Left colon (tissue), 2 donors: ENCODE results near the gene WAC. TPM values are rescaled to one million over a fixed set of nuclear protein-coding genes. Genes with fewer than 3 reads are reported as not detected.
A peak's percentile ranks its signal among the peaks of the same experiment; 100 is the strongest.
"Not testable (repeated sequence)": the region's sequence is repeated elsewhere in the genome, so short reads cannot be mapped to it uniquely, and the experiment has no call there.

Experiments
- ATAC-seq: fragments of 200-7000 bp; cut with Tn5 transposase; one replicate; pipeline ENCODE4 v1.9.1; 2020; ENCODE audit warnings: mild to moderate bottlenecking, moderate library complexity
- DNase-seq, 2 donors: peaks; one replicate each; pipeline ENCODE4 v3.0.0-alpha.2; 2020
- intact Hi-C, 2 donors: fragments of 100-400 bp; cut with DNase I in 1 of 2; cut with micrococcal nuclease in 1 of 2; formaldehyde crosslinking; loops; one replicate each; pipeline versions ENCODE4 v1.11.2 to v1.14.0; 2022; cut with DNase I, micrococcal nuclease
- total RNA-seq, 2 donors: library from RNA; stranded (reverse); fragmentation: NEBNext Ultra II Directional; extraction: Animal tissue kit (Norgen Biotek cat#: 25700); gene quantifications; one replicate each; pipeline ENCODE4 v1.2.1, GENCODE V29; 2021
- donor health status: DM: no; HTN: no; CAD: no.
- donor health status: DM: yes; HTN: yes; CAD: no.

The WAC gene
- total RNA-seq, 2 donors from 2014 or later: 96.9 to 112 TPM

GRCh38 chr10:28558186-28558585 lies 25.3 kb downstream of the WAC start:
- no peak for ATAC-seq
- intact Hi-C loops: no loop called here
- no peak for DNase-seq

- ATAC-seq: peak; percentile 94
Observed at GRCh38 chr10:28558923-28559508, 26.1 kb downstream of the WAC start.

GRCh38 chr10:28559618-28560017 lies 26.7 kb downstream of the WAC start:
- ATAC-seq (no peak), DNase-seq (no peak)
- intact Hi-C loops: no loop called here

More at GRCh38 chr10:28558923-28559508, 26.1 kb downstream of the WAC start:
- DNase-seq: no peak
- intact Hi-C loops: no loop called here

GRCh38 chr10:28560617-28561016 lies 27.7 kb downstream of the WAC start:
- intact Hi-C loops: no loop called here
- DNase-seq (no peak), ATAC-seq (no peak)

GRCh38 chr10:28561531-28561930 lies 28.6 kb downstream of the WAC start:
- DNase-seq: no peak
- ATAC-seq: no peak
- intact Hi-C loops: no loop called here

GRCh38 chr10:28564905-28565304 lies 32.0 kb downstream of the WAC start:
- no peak for ATAC-seq
- intact Hi-C loops: no loop called here
- no peak for DNase-seq

GRCh38 chr10:28566458-28567015 lies 33.6 kb downstream of the WAC start:
- intact Hi-C loops: no loop called here
- ATAC-seq (no peak), DNase-seq (no peak)

DNA sequence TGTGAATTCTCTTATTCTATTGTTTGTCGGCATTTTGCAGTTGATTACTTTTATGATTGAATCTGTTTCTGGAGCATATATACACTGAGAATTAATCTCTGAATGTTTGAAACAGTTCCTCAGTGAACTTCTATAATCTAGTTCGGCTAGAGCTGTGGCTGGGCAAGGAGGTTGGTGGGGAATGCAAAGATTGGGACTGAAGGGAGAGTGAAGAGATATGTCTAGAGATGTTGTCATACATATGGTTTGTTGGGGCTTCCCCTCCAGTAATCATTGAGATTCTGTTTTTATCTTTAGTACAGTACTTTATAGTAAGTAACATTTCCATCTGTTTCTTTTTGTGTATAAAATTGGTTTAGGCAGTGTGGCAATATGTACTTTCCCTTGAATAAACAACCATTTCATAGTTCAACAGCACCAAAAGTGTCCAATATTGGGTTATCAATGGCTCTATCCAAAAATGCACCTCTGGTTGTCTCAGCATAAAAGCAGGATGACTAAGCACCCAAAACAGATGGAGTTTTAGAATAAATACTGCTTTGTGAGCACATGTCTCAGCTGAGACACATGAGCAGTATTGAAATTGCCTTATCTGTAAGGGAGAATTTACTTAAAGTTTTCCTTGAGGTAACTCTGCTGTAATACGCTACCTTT lies 36.7 kb downstream of the WAC start:
- intact Hi-C loops: no loop called here
- DNase-seq (no peak), ATAC-seq (no peak)

DNA sequence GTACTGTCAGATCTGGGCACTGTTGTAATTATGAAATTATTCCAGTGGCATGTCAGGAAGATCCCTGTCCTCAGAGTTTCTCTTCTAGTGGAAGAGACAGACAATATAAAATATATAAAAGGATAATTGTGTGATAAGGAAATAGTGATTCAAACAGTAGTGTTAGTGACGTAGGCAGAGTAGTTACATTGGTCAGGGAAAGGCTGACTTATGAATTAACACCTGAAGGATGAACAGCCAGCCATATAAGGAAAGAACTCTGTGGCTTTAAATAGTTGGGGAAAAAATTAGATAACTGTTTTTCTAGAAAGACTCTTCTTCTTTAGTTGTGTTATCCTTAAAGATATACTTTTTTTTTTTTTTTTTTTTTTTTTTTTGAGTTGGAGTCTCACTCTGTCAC lies 37.7 kb downstream of the WAC start:
- ATAC-seq: peak; percentile 65
- intact Hi-C loops: no loop called here
- no peak for DNase-seq

DNA sequence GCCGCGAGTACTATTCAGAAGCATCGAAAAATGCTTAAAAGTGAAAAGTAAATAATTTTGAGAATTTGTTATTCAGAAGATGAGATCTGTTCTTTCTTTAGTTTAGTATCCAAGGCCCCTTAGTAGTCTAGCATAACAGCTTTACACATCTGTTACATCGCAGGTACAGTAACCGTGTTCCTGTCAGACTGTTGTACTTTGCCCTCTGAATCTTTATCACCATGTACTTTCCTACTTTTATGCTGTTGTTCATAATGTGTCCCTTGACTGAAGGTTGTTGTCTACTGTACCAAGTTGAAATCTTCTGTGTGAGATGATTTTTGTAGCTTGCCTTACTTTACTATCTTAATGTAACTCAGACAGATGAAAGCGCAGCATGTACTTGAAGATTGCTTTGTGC lies 38.3 kb downstream of the WAC start:
- intact Hi-C loops: no loop called here
- DNase-seq (no peak), ATAC-seq (peak; percentile 74)

DNA sequence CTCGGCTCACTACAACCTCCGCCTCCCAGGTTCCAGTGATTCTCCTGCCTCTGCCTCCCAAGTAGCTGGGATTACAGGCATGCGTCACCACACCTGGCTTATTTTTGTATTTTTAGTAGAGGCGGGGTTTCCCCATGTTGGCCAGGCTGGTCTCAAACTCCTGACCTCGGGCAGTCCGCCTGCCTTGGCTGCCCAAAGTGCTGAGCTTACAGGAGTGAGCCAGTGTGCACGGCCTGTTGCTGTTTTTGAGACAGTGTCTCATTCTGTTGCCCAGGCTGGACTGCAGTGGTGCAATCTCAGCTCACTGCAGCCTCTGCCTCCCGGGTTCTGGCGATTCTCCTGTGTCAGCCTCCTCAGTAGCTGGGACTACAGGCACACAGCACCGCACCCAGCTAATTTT lies 41.3 kb downstream of the WAC start:
- intact Hi-C loops, ATAC-seq, DNase-seq: not testable (repeated sequence)

- intact Hi-C loops: no loop called here
- peak; percentile 91 for ATAC-seq
Observed at GRCh38 chr10:28575852-28576251, 42.9 kb downstream of the WAC start.

DNA sequence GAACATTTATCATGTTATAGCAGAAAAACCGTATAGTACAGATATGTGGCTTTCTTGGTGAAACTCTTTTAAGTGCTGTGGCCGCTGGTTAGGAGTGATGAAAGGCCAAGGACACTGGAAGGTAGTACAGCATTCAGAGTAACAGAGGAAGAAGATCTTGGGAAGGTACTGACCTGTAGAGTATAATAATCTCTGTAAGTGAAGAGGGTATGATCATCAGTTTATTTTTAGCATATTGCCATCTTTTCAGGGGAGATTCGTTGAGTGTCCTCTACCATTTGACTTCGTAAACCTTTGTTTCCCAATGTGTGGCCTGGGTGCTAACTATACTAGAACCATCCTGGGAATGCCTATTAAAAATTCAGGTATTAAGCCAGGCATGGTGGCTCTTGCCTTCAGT lies 44.6 kb downstream of the WAC start:
- intact Hi-C loops: no loop called here
- ATAC-seq (no peak), DNase-seq (no peak)

More at GRCh38 chr10:28575852-28576251, 42.9 kb downstream of the WAC start:
- no peak for DNase-seq

DNA sequence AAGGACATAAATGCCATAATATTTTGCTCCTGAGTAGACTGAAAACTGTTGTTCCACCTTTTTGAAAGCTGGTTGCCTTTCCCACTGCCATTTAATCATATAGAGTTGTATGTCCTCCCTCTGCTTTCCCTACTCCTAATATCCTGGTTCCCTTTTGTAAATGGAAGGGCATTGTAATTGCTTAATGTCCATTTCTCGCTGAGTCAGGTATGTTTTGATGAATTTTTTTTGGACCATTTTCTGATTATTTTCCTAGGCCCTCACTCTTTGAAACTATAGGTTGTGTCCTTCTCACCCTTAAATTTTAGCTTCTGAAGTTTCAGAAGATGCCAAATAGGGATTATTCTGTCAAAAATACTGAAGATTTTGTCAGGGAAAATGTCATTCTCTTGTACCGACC lies 45.5 kb downstream of the WAC start:
- ATAC-seq: no peak
- no peak for DNase-seq
- intact Hi-C loops: no loop called here

DNA sequence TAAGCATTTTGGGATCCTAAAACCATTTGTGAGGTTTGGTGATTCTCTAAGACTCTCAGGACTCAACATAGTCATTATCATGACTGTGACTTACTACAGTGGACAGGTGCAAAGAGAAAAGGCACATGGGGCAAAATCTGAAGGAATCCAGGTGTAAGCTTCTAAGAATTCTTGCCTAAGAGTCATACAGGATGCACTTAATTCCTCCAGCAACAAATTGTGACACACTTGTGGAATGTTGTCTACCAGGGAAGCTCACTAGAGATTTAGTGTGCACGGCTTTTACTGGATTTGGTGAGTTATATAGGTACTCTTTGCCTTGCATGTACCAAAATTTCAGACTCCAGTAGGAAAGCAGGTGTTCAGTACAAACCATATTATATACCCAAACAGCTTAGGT lies 47.9 kb downstream of the WAC start:
- no peak for DNase-seq
- no peak for ATAC-seq
- intact Hi-C loops: no loop called here

DNA sequence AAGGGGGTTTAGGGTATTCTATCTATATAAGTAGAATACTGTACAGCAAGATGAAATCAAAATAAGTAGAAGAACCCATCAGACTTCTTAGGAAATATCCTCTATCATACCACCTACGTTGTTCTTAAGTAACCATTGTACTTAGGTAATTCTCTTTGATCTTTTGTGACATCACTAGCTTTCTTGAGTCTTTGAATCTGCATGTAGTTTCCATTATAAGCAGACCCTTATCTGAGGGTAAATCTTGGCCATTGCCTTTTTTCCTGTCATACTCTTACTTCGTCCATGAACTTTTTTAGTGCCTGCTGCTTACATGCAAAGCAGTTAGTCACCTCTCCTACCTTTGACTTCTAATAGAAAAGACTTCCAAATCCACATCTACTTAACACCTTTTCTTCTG lies 49.0 kb downstream of the WAC start:
- DNase-seq (no peak), ATAC-seq (no peak)
- intact Hi-C loops: no loop called here

DNA sequence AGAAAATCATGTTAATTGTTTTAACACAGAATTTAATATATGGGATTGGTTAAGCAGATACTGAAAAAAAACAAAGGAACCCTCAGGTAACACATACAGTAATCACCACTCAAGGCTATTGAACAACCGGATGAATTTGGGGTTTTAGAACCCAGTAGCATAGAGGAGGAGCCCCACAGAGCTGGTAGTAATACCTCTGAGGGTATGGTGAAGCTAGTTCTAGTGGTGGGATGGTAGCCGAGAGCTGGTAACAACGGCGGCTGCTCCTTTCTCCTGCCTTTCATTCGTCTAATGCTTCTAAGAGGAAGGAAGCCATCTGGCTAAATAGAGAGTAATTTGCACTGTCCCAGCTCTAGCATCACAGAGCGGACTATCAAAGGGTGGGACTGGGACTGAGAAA lies 52.2 kb downstream of the WAC start:
- intact Hi-C loops: no loop called here
- no peak for DNase-seq
- ATAC-seq: no peak

- intact Hi-C loops: no loop called here
- ATAC-seq: no peak
- no peak for DNase-seq
Observed at GRCh38 chr10:28586176-28586575, 53.3 kb downstream of the WAC start.

GRCh38 chr10:28587270-28587969 lies 54.5 kb downstream of the WAC start:
- ATAC-seq: peak; percentile 16
- DNase-seq: no peak
- intact Hi-C loops: no loop called here

DNA sequence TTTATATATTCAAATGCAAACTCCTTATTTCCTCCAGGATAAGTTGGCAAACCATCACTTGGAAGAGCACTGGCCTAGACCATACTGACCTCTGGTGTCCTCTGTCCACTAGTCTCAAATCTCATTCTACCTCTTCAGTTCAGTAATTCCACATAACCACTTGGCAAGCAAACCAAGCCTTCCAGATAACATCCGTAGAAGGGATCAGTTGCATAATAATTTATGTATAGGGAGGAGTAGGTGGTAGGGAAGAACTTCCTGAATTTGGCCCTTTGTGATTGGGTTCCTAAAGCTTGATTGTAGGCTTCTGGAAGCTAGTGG lies 55.0 kb downstream of the WAC start:
- DNase-seq (no peak), ATAC-seq (peak; percentile 88)
- intact Hi-C loops: no loop called here
